Activated naive CD4-positive, alpha-beta T cell treated with anti-CD3 and anti-CD28 coated beads, Interleukin-2, amount 50 U/mL, for 72 hours (primary cell): Measurements from ENCODE around the gene TMEM54. TPM values are rescaled to one million over a fixed set of nuclear protein-coding genes. Genes with fewer than 3 reads are reported as not detected.
"Not testable (repeated sequence)": the region's sequence is repeated elsewhere in the genome, so short reads cannot be mapped to it uniquely, and the experiment has no call there.

Source experiments
- ATAC-seq, 2 donors: fragments of 150-1000 bp; cut with Tn5 transposase; 2 replicates each; pipeline ENCODE4 v1.10.0; 2021; ENCODE audit warnings: mild to moderate bottlenecking in 2 of 2, moderate library complexity in 2 of 2
- DNase-seq, 2 donors: peaks; one replicate each; pipeline ENCODE4 v3.0.0; 2021 to 2022; ENCODE audit warnings: low spot score in 2 of 2
- H3K27ac Mint-ChIP-seq, 2 donors: one replicate each; pipeline ENCODE4 v1.8.0; 2022; ENCODE audit warnings: mild to moderate bottlenecking in 2 of 2, mixed read lengths in 2 of 2
- H3K36me3 Mint-ChIP-seq, 2 donors: one replicate each; pipeline ENCODE4 v1.8.0; 2022; ENCODE audit warnings: mixed read lengths in 2 of 2
- H3K9me3 Mint-ChIP-seq, 2 donors: one replicate each; pipeline ENCODE4 v1.8.0; 2022; ENCODE audit warnings: mixed read lengths in 2 of 2
- total RNA-seq, 2 donors: library from RNA; stranded (reverse); gene quantifications; one replicate each; pipeline ENCODE4 v1.2.3, GENCODE V29; 2022

The TMEM54 gene
- total RNA-seq, 2 donors from 2014 or later, result 1.6 TPM; not detected in 1

- ATAC-seq (no peak), DNase-seq (no peak)
- Mint-ChIP-seq H3K9me3 (no peaks in the 10 kb centered on the region), H3K36me3 (peaks cover 0 to 4% of the 10 kb centered on the region in 2 donors), H3K27ac (no peak overlapping the region)
Observed at GRCh38 chr1:32926562-32926961, 25.4 kb upstream of the TMEM54 start.

- peak; percentile 34 to 64 for ATAC-seq
- H3K36me3 Mint-ChIP-seq, result peaks cover 0 to 4% of the 10 kb centered on the region in 2 donors
- DNase-seq, result no peak
- no peaks in the 10 kb centered on the region for H3K9me3 Mint-ChIP-seq
- H3K27ac Mint-ChIP-seq, result no peak overlapping the region
Observed at GRCh38 chr1:32925403-32926162, 24.4 kb upstream of the TMEM54 start.

GRCh38 chr1:32924881-32925344 is 23.7 kb upstream of the TMEM54 start:
- Mint-ChIP-seq H3K9me3 (no peaks in the 10 kb centered on the region), H3K36me3 (peaks cover 0 to 4% of the 10 kb centered on the region in 2 donors), H3K27ac (no peak overlapping the region)
- peak in 1 of 2 donors; percentile 63 for ATAC-seq
- DNase-seq, result peak in 1 of 2 donors; percentile 22

GRCh38 chr1:32920833-32921232 is 19.6 kb upstream of the TMEM54 start:
- Mint-ChIP-seq H3K9me3 (no peaks in the 10 kb centered on the region), H3K27ac (no peak overlapping the region), H3K36me3 (no peaks in the 10 kb centered on the region)
- no peak for DNase-seq
- ATAC-seq, result no peak

GRCh38 chr1:32919811-32920733 is 18.9 kb upstream of the TMEM54 start:
- H3K9me3 Mint-ChIP-seq, result no peaks in the 10 kb centered on the region
- ATAC-seq (no peak), DNase-seq (no peak)
- no peak overlapping the region for H3K27ac Mint-ChIP-seq
- no peaks in the 10 kb centered on the region for H3K36me3 Mint-ChIP-seq

GRCh38 chr1:32918179-32918578 is 17.0 kb upstream of the TMEM54 start:
- ATAC-seq (no peak), DNase-seq (no peak)
- Mint-ChIP-seq H3K36me3 (no peaks in the 10 kb centered on the region), H3K27ac (no peak overlapping the region), H3K9me3 (no peaks in the 10 kb centered on the region)

GRCh38 chr1:32917521-32917920 is 16.3 kb upstream of the TMEM54 start:
- Mint-ChIP-seq H3K36me3 (no peaks in the 10 kb centered on the region), H3K9me3 (no peaks in the 10 kb centered on the region), H3K27ac (no peak overlapping the region)
- ATAC-seq (peak in 1 of 2 donors; percentile 78), DNase-seq (no peak)

- DNase-seq, result no peak
- no peak for ATAC-seq
- H3K36me3 Mint-ChIP-seq, result no peaks in the 10 kb centered on the region
- H3K9me3 Mint-ChIP-seq, result no peaks in the 10 kb centered on the region
- no peak overlapping the region for H3K27ac Mint-ChIP-seq
Observed at GRCh38 chr1:32915766-32916706, 14.8 kb upstream of the TMEM54 start.

GRCh38 chr1:32910319-32910718 is 9.1 kb upstream of the TMEM54 start:
- DNase-seq, result no peak
- Mint-ChIP-seq H3K9me3 (no peaks in the 10 kb centered on the region), H3K27ac (no peak overlapping the region), H3K36me3 (no peaks in the 10 kb centered on the region)
- no peak for ATAC-seq

GRCh38 chr1:32907435-32907834 is 6.2 kb upstream of the TMEM54 start:
- no peak for DNase-seq
- H3K9me3 Mint-ChIP-seq, result no peaks in the 10 kb centered on the region
- no peak overlapping the region for H3K27ac Mint-ChIP-seq
- no peaks in the 10 kb centered on the region for H3K36me3 Mint-ChIP-seq
- ATAC-seq, result no peak

GRCh38 chr1:32906654-32907053 is 5.5 kb upstream of the TMEM54 start:
- DNase-seq (no peak), ATAC-seq (no peak)
- H3K36me3 Mint-ChIP-seq, result no peaks in the 10 kb centered on the region
- no peaks in the 10 kb centered on the region for H3K9me3 Mint-ChIP-seq
- H3K27ac Mint-ChIP-seq, result no peak overlapping the region

- H3K27ac Mint-ChIP-seq, H3K36me3 Mint-ChIP-seq, H3K9me3 Mint-ChIP-seq, ATAC-seq, DNase-seq: not testable (repeated sequence)
Observed at GRCh38 chr1:32905588-32905987, 4.4 kb upstream of the TMEM54 start.

GRCh38 chr1:32904797-32905196 is 3.6 kb upstream of the TMEM54 start:
- Mint-ChIP-seq H3K36me3 (no peaks in the 10 kb centered on the region), H3K9me3 (no peaks in the 10 kb centered on the region), H3K27ac (no peak overlapping the region)
- no peak for DNase-seq
- ATAC-seq, result no peak

GRCh38 chr1:32903991-32904785 is 3.0 kb upstream of the TMEM54 start:
- H3K36me3 Mint-ChIP-seq, result no peaks in the 10 kb centered on the region
- DNase-seq (no peak), ATAC-seq (no peak)
- H3K9me3 Mint-ChIP-seq, result no peaks in the 10 kb centered on the region
- no peak overlapping the region for H3K27ac Mint-ChIP-seq

- no peak for ATAC-seq
- DNase-seq, result no peak
- Mint-ChIP-seq H3K9me3 (no peaks in the 10 kb centered on the region), H3K36me3 (no peaks in the 10 kb centered on the region), H3K27ac (no peak overlapping the region)
Observed at GRCh38 chr1:32902535-32902920, 1.3 kb upstream of the TMEM54 start.
